HEK293T (cell line): ENCODE data around the gene KLHL17.
A peak's percentile ranks its signal among the peaks of the same experiment; 100 is the strongest.

ENCODE experiments used
- CTCF ChIA-PET: fragments of 350-600 bp; formaldehyde crosslinking; extraction: SDS; loops from one replicate; lab custom pipeline; 2021; ENCODE audit warnings: antibody characterized with exemption, inconsistent platforms; lab: Yijun Ruan, JAX
- POLR2A ChIA-PET: fragments of 350-600 bp; formaldehyde crosslinking; extraction: SDS; loops from one replicate; lab custom pipeline; 2020; ENCODE audit warnings: antibody characterized with exemption, inconsistent platforms; lab: Yijun Ruan, JAX
- DNase-seq: peaks from one replicate; pipeline ENCODE4 v3.0.0; 2012; ENCODE audit warnings: mixed read lengths; ENCODE audit errors: extremely low spot score
- ARNT ChIP-seq: fragments of 450-650 bp; IDR thresholded peaks from 2 replicates; pipeline ENCODE4 v1.6.1; 2017; ENCODE audit warnings: mild to moderate bottlenecking
- BHLHE40 ChIP-seq: fragments of 450-650 bp; IDR thresholded peaks from 2 replicates; pipeline ENCODE4 v1.6.1; 2016; ENCODE audit warnings: mild to moderate bottlenecking, moderate library complexity, borderline replicate concordance
- CTBP1 ChIP-seq: fragments of 450-650 bp; IDR thresholded peaks from 2 replicates; pipeline ENCODE4 v1.6.1; 2016; ENCODE audit warnings: borderline replicate concordance
- ELF4 ChIP-seq: fragments of 450-650 bp; IDR thresholded peaks from 2 replicates; pipeline ENCODE4 v1.6.1; 2017; ENCODE audit warnings: antibody characterized with exemption
- FOXA1 ChIP-seq: fragments of 450-650 bp; IDR thresholded peaks from 2 replicates; pipeline ENCODE4 v1.6.1; 2016; ENCODE audit warnings: mild to moderate bottlenecking
- FOXK2 ChIP-seq: fragments of 450-650 bp; IDR thresholded peaks from 2 replicates; pipeline ENCODE4 v1.6.1; 2016; ENCODE audit warnings: mild to moderate bottlenecking
- FOXM1 ChIP-seq: fragments of 450-650 bp; IDR thresholded peaks from 2 replicates; pipeline ENCODE4 v1.6.1; 2017; ENCODE audit warnings: mild to moderate bottlenecking, borderline replicate concordance
- HDGF ChIP-seq: fragments of 450-650 bp; IDR thresholded peaks from 2 replicates; pipeline ENCODE4 v1.6.1; 2017; ENCODE audit warnings: antibody characterized with exemption, borderline replicate concordance
- L3MBTL2 ChIP-seq: fragments of 450-650 bp; conservative IDR thresholded peaks from 2 replicates; pipeline ENCODE4 v1.6.1; 2016; ENCODE audit warnings: mild to moderate bottlenecking
- LEF1 ChIP-seq: fragments of 450-650 bp; IDR thresholded peaks from 2 replicates; pipeline ENCODE4 v1.6.1; 2017; ENCODE audit warnings: mild to moderate bottlenecking, borderline replicate concordance
- NFRKB ChIP-seq: fragments of 450-650 bp; IDR thresholded peaks from 2 replicates; pipeline ENCODE4 v1.6.1; 2016; ENCODE audit warnings: mild to moderate bottlenecking, moderate library complexity
- SP1 ChIP-seq: fragments of 450-650 bp; IDR thresholded peaks from 2 replicates; pipeline ENCODE4 v1.6.1; 2017
- SUZ12 ChIP-seq: fragments of 450-650 bp; IDR thresholded peaks from 2 replicates; pipeline ENCODE4 v1.6.1; 2016; ENCODE audit warnings: mild to moderate bottlenecking
- TARDBP ChIP-seq: fragments of 450-650 bp; IDR thresholded peaks from 2 replicates; pipeline ENCODE4 v1.6.1; 2016
- ZNF384 ChIP-seq: fragments of 450-650 bp; IDR thresholded peaks from 2 replicates; pipeline ENCODE4 v1.6.1; 2016
- TF ChIP-seq, protein P1 (sequence below): fragments of 450-650 bp; IDR thresholded peaks from 2 replicates; pipeline ENCODE4 v1.6.1; 2016

Gene KLHL17

DNA sequence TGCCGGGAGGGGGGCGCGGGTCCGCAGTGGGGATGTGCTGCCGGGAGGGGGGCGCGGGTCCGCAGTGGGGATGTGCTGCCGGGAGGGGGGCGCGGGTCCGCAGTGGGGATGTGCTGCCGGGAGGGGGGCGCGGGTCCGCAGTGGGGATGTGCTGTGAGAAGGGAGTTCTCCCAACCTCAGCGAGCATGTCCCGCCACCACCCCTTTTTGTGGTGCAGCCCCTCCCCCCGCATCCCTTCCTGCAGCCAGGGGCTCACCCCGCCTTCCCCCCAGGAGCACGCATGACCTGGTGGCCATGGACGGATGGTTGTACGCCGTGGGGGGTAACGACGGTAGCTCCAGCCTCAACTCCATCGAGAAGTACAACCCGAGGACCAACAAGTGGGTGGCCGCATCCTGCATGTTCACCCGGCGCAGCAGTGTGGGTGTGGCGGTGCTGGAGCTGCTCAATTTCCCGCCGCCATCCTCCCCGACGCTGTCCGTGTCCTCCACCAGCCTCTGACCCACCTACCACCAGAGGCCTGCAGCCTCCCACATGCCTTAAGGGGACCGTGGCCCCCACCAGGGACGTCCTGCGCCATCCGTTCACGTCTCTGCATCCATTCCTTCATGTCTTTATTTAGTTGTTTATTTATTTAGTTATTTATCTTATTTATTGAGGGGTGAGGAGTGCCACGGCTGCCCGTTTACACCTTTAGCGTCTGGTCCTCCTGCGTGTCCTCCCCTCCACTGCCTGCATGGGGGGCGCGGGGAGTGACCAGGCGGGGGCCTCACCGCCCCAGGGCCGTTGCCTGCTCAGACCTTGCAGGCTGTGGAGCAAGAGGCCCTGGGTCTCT lies 4.5 kb downstream of the KLHL17 start:
- ChIA-PET CTCF (no interaction called here), POLR2A (no interaction called here)
- no peak for DNase-seq
- TF ChIP-seq ARNT (no peak), TARDBP (no peak), SP1 (no peak), L3MBTL2 (no peak), FOXM1 (no peak), HDGF (no peak), CTBP1 (no peak), LEF1 (no peak), SUZ12 (no peak), BHLHE40 (no peak), NFRKB (no peak), ELF4 (no peak), ZNF384 (no peak), FOXA1 (no peak)
- TF ChIP-seq, protein P1, sequence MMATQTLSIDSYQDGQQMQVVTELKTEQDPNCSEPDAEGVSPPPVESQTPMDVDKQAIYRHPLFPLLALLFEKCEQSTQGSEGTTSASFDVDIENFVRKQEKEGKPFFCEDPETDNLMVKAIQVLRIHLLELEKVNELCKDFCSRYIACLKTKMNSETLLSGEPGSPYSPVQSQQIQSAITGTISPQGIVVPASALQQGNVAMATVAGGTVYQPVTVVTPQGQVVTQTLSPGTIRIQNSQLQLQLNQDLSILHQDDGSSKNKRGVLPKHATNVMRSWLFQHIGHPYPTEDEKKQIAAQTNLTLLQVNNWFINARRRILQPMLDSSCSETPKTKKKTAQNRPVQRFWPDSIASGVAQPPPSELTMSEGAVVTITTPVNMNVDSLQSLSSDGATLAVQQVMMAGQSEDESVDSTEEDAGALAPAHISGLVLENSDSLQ, result no peak

DNA sequence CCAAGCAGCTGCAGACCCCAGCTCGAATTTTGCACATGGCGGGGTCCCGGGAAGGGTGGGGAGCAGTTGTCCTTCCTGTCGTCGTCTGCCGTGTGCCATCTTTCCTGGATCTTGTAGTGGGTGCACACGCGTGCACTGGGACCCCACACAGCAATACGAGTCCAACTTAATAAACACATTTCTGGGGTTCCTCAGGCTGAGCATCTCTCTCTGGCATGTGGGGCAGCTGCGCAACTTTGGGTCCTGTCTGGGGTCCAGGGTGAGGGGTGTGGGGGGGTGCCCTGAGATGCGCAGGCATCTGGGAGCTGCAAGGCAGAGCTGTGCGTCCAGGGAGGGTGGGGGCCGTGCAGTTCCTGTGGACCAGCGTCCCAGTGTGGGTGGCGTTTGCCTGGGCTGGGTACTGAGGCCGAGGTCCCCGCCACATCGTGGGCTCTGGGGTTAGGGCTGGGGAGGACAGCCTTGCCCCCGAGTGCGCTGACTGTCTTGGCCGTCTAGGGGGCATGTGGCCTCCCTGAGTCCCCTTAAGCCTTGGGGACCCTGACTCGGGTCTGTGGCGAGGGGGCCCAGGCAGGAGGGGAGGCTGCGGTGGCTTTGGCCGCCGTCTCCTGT lies 5.2 kb downstream of the KLHL17 start:
- POLR2A ChIA-PET, result no interaction called here
- DNase-seq, result no peak
- TF ChIP-seq FOXK2 (no peak), SUZ12 (no peak), SP1 (no peak), ELF4 (no peak), L3MBTL2 (no peak), ZNF384 (no peak), BHLHE40 (no peak), HDGF (no peak), FOXM1 (no peak), CTBP1 (no peak), TARDBP (no peak), ARNT (no peak), FOXA1 (no peak), LEF1 (no peak), NFRKB (no peak)
- TF ChIP-seq, protein P1, result no peak
- CTCF ChIA-PET, result no interaction called here

DNA sequence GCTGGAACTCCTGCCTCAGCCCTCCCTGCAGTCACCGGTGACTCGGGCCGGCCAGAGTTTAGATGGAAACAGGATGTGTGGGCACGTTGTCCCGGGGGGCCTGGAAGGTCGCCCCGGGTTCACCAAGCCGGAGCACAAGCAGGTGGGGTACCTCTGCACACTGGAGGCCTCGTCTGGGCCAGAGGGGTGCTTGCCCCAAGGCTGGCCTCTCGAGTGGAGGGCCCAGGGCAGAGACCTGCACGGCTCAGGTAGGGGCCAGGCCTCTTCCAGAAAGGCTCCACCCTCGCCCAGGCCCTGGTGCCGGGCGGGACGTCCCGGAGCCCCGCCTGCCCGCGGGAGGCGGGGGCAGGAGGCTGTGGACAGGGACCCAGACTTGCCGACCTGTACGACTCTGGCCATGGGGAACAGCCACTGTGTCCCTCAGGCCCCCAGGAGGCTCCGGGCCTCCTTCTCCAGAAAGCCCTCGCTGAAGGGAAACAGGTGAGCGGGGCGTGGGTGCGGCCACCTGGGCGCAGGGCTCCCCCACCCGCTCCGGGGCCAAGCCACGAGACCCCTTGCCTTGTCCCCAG lies 5.8 kb downstream of the KLHL17 start, which contains the start of gene PLEKHN1:
PLEKHN1 (plus strand) TSS at position 348 of the 569 bp plus-strand sequence; CDS start at position 398, 50 bp downstream.
- ChIA-PET POLR2A (interaction anchor here (0.6 to 2.0 kb wide), 6 partner anchors 14 to 62 kb away, joined by 3 to 7 read pairs (median 3); no protein-coding TSS in a partner anchor), CTCF (interaction anchor here (0.5 to 0.9 kb wide), 2 partner anchors 14 to 28 kb away, joined by 3 read pairs; no protein-coding TSS in a partner anchor)
- no peak for TF ChIP-seq ZNF384
- no peak for DNase-seq

DNA sequence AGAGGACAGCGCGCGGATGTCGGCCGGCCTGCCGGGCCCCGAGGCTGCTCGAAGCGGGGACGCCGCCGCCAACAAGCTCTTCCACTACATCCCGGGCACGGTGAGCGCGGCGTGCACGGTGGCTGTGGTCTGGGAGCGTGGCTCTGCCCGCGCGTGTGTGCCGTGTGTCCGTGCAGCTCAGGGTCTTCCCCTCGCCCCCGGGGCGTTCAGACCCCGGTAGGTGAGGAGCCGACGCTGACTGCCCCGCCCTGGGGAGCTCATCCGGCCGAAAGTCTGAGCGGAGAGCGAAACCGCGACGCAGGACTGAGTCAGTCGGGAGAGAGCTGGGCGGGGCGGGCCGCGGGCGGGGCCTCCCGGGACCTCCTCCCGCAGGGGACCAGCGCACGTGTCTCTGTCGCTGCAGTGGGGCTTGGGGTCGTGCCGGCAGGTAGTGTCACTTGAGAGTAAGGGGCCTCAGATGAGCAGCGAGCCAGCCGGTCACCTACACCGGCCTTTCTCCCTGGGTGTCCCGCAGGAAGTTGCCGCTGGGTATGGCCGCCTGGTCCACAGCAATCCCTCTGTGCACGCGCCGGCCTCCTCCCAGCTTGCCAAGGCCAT lies 6.4 kb downstream of the KLHL17 start:
- peak; percentile 61 for DNase-seq
- CTCF ChIA-PET, result interaction anchor here (0.5 to 1.5 kb wide), 3 partner anchors 9 to 28 kb away, joined by 3 to 6 read pairs (median 3); no protein-coding TSS in a partner anchor
- no peak for TF ChIP-seq ELF4
- TF ChIP-seq HDGF, result no peak
- POLR2A ChIA-PET, result interaction anchor here (0.6 to 2.0 kb wide), 9 partner anchors 13 to 92 kb away, joined by 3 to 7 read pairs (median 3); no protein-coding TSS in a partner anchor

DNA sequence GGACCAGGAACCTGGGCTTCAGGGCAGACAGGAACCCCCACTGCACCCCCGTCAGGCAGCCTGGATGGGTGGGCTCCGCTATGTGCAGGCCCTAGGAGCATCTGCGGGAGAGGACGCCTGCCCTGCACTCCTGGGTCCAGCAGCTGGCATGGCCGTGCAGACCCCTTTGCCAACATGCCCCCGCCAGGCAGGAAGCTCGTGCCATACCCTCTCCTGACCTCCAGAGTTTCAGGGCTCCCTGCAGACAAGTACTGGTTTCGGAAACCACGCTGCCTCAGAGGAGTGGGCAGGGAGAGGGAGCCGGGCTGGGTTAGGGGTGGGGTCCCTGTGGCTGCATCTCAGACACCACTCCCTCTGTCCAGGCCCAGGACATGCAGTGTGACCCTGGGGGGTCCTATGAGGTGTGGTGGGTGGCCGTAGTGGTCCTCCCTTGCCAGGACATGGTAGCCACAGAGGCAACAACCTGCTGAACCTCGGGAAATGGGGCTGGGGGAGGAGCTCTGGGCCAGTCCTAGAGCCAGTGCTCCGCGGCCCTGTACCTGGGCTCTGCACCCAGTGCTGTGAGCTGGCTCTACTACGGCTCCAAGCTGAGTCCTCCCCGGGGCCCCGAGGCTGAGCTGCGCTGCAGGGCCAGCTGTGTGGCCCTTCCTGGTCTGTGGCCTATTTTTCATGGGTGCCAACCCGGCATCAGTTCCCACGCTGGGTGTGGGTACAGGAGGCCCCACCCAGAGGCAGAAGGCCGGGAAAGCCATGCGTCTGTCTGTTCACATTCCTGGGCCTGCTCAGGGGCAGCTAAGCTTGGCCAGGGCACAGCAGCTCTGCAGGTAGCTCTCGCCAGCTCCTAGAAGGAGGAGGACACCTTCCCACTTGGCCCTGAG lies 7.3 kb downstream of the KLHL17 start:
- TF ChIP-seq BHLHE40 (no peak), SP1 (no peak), NFRKB (no peak), ELF4 (no peak), L3MBTL2 (no peak), HDGF (no peak), FOXM1 (no peak), FOXK2 (no peak), LEF1 (no peak), ZNF384 (no peak), ARNT (no peak), FOXA1 (no peak)
- TF ChIP-seq, protein P1, result no peak
- ChIA-PET POLR2A (interaction anchor here (0.8 to 2.0 kb wide), 7 partner anchors 11 to 91 kb away, joined by 3 to 7 read pairs (median 3); no protein-coding TSS in a partner anchor), CTCF (interaction anchor here (0.9 to 1.5 kb wide), 3 partner anchors 9 to 29 kb away, joined by 3 to 6 read pairs (median 3); no protein-coding TSS in a partner anchor)

More for the DNA sequence above, 7.3 kb downstream of the KLHL17 start:
- DNase-seq, result no peak
